ENCODE results near the gene NCEH1. TPM values are rescaled to one million over a fixed set of nuclear protein-coding genes. Genes with fewer than 3 reads are reported as not detected.

The NCEH1 gene
- polyA plus RNA-seq, 1 of the 3 experiments (the other 2 are of a cell fraction) = 7.5 TPM

DNA sequence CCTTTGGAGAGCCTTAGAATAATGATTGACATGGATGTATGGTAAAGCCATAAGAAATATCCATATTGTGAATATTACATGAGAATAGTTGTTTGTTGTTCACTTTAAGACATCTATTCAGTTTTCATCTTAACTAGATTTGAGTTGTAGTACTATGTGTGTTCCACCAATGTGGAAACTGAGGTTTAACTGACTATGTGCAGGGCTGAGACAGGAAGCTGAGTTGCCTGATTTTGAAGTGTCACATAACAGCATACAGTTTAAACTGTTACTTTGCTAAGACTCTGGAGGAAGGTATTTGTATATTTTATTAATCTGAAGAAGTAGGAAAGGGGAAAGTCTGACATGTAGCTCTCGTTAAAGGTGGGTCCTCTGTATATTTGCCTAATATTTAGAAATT is 41.8 kb upstream of the NCEH1 start (continued):
- no peak for TF ChIP-seq FOXJ3 (CRISPR knock-in tag; IDR thresholded peaks at IDR 0.05)

DNA sequence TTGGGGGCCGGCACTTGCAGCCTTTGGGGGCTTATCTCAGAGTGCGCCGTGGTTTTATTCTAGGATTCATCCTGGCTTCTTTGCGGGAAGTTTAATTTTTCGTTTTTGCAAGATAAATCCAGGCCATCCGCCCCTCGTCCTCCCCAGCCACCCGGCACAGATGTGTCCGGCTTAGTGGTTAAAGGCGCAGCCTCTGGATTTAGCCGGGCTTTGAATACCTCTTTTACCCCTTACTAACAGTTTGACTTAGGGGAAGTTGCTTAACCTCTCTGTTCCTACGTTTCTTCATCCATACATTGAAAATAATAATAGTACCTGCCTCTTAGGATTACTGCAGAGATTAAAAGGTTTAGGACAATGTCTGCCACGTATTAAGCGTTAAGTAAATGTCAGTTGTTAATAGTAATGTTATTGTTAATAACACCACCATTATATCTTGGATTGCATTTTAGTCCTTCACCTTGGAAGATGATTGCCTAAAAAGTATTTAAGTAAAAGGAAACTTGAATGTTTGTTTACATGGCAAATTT is 40.4 kb upstream of the NCEH1 start:
- CTCF ChIA-PET = interaction anchor here (0.6 to 1.7 kb wide), 7 partner anchors 11 to 290 kb away, joined by 3 to 5 read pairs (median 4); partner anchors contain the start of gene NCEH1
- Histone ChIP-seq H3K9me3 (no peaks in the 10 kb centered on the region), H3K27me3 (ENCODE audit: insufficient read depth) (no peaks in the 10 kb centered on the region), H3K79me2 (ENCODE audit: insufficient read depth) (peaks cover 54% of the 10 kb centered on the region), H3K4me1 (ENCODE audit: control insufficient read depth in 1 of 2, insufficient read depth in 2 of 2, low read depth in 1 of 2, low read length in 1 of 2) (no peaks in the 10 kb centered on the region; a peak in 2 of 4 replicates), H3K4me3 (ENCODE audit: low read depth in 2 of 2, low read length in 1 of 2) (peak overlapping the region; percentile 92 to 98), H3K4me2 (peak overlapping the region; percentile 82), H4K20me1 (ENCODE audit: insufficient read depth) (no peaks in the 10 kb centered on the region), H3F3A (replicated peaks; ENCODE audit: insufficient read depth) (peaks cover 22% of the 10 kb centered on the region), H3K27ac (ENCODE audit: low read depth in 2 of 2, low read length in 1 of 2) (peak overlapping the region; percentile 83 to 96), H3K36me3 (replicated peaks in 1 of 2; ENCODE audit: control insufficient read depth in 1 of 2, insufficient read depth in 2 of 2, low read length in 1 of 2) (peaks cover 15 to 17% of the 10 kb centered on the region in 2 experiments), H3K9ac (peak overlapping the region; percentile 95), H2AFZ (ENCODE audit: low read depth) (peak overlapping the region; percentile 61), H3K9me2 (no peaks in the 10 kb centered on the region)
- WGBS (ENCODE audit: low lambda C conversion rate) = under 1% methylated on average over 14 of the region's 14 CpGs
- DNase-seq = peak; percentile 40
- TF ChIP-seq MAX (IDR thresholded peaks at IDR 0.05; ENCODE audit: low read depth) (no peak), ELF1 (IDR thresholded peaks at IDR 0.05) (no peak), RXRA (IDR thresholded peaks at IDR 0.05; ENCODE audit: borderline replicate concordance, low read depth) (no peak), MEF2A (IDR thresholded peaks at IDR 0.05; ENCODE audit: borderline replicate concordance, low read depth) (no peak)
- POLR2A ChIA-PET = no interaction called here

DNA sequence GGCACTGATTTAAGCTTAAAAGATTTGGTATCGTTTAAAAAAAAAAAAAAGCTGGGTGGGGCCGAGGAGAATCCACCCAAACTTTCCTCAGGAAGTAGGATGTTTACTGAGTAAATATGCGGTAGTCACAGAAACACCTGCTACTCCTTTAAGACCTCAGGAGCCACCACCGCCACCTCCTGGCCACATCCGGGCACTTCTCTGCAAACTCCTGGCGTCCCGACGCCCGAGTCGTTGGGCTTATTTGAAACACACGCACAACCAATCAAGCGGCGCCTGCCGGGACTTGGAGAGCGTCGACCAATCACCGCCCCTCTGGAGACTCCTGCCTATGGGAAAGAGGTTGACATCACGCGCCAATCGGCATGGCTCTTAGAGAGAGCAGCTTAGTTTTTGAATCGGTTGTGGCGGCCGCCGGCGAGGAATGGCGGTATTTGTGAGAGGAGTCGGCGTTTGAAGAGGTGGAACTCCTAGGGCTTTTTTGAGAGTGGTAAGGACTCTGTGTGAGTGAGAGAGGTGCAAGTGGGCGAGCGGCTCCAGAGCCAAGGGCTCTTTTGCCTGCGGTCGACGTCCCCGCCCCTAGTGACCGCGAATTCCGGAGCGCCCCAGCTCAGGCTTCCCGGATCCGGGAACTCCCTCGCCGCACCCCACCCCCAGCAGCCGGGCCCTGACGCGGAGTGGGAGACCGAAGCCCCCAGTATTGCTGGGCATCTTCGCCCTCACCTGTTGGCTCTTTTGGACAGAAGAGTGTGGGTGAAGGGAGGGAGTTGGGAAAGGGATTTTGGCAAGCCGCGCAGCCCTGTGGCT is 39.7 kb upstream of the NCEH1 start, which contains the start of gene ECT2:
Gene ECT2 (plus strand): TSS at position 359 of the 807 bp plus-strand sequence. CDS start 3,805 bp downstream, outside the sequence.
- Histone ChIP-seq H4K20me1 (ENCODE audit: insufficient read depth) (no peaks in the 10 kb centered on the region), H3K9me3 (no peaks in the 10 kb centered on the region), H3K27me3 (ENCODE audit: insufficient read depth) (no peaks in the 10 kb centered on the region), H3K4me2 (peak within 1 kb of the TSS; percentile 82), H3F3A (replicated peaks; ENCODE audit: insufficient read depth) (peaks cover 22% of the 10 kb centered on the region), H3K4me3 (ENCODE audit: low read depth in 2 of 2, low read length in 1 of 2) (peak within 1 kb of the TSS; percentile 92 to 98), H3K27ac (ENCODE audit: low read depth in 2 of 2, low read length in 1 of 2) (peak within 1 kb of the TSS; percentile 83 to 96), H3K4me1 (ENCODE audit: control insufficient read depth in 1 of 2, insufficient read depth in 2 of 2, low read depth in 1 of 2, low read length in 1 of 2) (no peaks in the 10 kb centered on the region; a peak in 2 of 4 replicates), H3K9ac (peak within 1 kb of the TSS; percentile 95), H3K79me2 (ENCODE audit: insufficient read depth) (peaks cover 48% of the 10 kb centered on the region), H3K9me2 (no peaks in the 10 kb centered on the region), H3K36me3 (replicated peaks in 1 of 2; ENCODE audit: control insufficient read depth in 1 of 2, insufficient read depth in 2 of 2, low read length in 1 of 2) (peaks cover 9 to 12% of the 10 kb centered on the region in 2 experiments), H2AFZ (ENCODE audit: low read depth) (peak within 1 kb of the TSS; percentile 75)
- DNase-seq = peak; percentile 95
- WGBS (ENCODE audit: low lambda C conversion rate) = 2% methylated on average over 32 of the region's 49 CpGs
- ChIA-PET POLR2A (interaction anchor here (0.5 kb wide), 1 partner anchor 1303 kb away, joined by 3 read pairs; no protein-coding TSS in a partner anchor), CTCF (interaction anchor here (0.6 to 1.7 kb wide), 10 partner anchors 11 to 340 kb away, joined by 3 to 6 read pairs (median 4); partner anchors contain the start of gene NCEH1)
- TF ChIP-seq RXRA (IDR thresholded peaks at IDR 0.05; ENCODE audit: borderline replicate concordance, low read depth) (no peak), JUND (IDR thresholded peaks at IDR 0.05) (no peak), NFIC (IDR thresholded peaks at IDR 0.05; ENCODE audit: borderline replicate concordance) (no peak), SMC3 (IDR thresholded peaks at IDR 0.05; ENCODE audit: low read depth, low read length) (peak; percentile 26; the same call in 1 of the 2 replicates), MAX (IDR thresholded peaks at IDR 0.05; ENCODE audit: low read depth) (no peak; the same call in none of the 2 replicates), ZBTB33 (IDR thresholded peaks at IDR 0.05; ENCODE audit: borderline replicate concordance, low read depth) (no peak), MEF2A (IDR thresholded peaks at IDR 0.05; ENCODE audit: borderline replicate concordance, low read depth) (no peak), YY1 (IDR thresholded peaks at IDR 0.05; ENCODE audit: low read depth) (0 out of 2 replicates have a peak, but pooled peaks have one; percentile 36), EP300 (IDR thresholded peaks at IDR 0.05; ENCODE audit: borderline replicate concordance in 1 of 2, low read depth in 1 of 2, low read length in 1 of 2) (0 out of 4 replicates have a peak, but pooled peaks of 1 of the 2 experiments have one; percentile 13), FOXM1 (IDR thresholded peaks at IDR 0.05; ENCODE audit: low read depth) (peak; percentile 96), MXI1 (IDR thresholded peaks at IDR 0.05; ENCODE audit: low read depth, low read length) (peak; percentile 60)
- TF ChIP-seq, protein P1, sequence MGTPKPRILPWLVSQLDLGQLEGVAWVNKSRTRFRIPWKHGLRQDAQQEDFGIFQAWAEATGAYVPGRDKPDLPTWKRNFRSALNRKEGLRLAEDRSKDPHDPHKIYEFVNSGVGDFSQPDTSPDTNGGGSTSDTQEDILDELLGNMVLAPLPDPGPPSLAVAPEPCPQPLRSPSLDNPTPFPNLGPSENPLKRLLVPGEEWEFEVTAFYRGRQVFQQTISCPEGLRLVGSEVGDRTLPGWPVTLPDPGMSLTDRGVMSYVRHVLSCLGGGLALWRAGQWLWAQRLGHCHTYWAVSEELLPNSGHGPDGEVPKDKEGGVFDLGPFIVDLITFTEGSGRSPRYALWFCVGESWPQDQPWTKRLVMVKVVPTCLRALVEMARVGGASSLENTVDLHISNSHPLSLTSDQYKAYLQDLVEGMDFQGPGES (IDR thresholded peaks at IDR 0.05; ENCODE audit: low read depth, low read length) = peak; percentile 56
- TF ChIP-seq, protein P2, sequence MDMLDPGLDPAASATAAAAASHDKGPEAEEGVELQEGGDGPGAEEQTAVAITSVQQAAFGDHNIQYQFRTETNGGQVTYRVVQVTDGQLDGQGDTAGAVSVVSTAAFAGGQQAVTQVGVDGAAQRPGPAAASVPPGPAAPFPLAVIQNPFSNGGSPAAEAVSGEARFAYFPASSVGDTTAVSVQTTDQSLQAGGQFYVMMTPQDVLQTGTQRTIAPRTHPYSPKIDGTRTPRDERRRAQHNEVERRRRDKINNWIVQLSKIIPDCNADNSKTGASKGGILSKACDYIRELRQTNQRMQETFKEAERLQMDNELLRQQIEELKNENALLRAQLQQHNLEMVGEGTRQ (IDR thresholded peaks at IDR 0.05; ENCODE audit: borderline replicate concordance, low read depth, low read length) = no peak
